SK-N-SH (cell line): ENCODE data around the gene RPE65. TPM values are rescaled to one million over a fixed set of nuclear protein-coding genes. Genes with fewer than 3 reads are reported as not detected.
"Not testable (repeated sequence)": the region's sequence is repeated elsewhere in the genome, so short reads cannot be mapped to it uniquely, and the experiment has no call there.

ENCODE experiments used
- CTCF ChIA-PET: fragments of 300-600, 350-600 bp; formaldehyde crosslinking; extraction: SDS; loops from one replicate; lab custom pipeline; 2021; lab: Yijun Ruan, JAX
- POLR2A ChIA-PET: fragments of 350-600 bp; sonication (Branson Sonifier 250); formaldehyde crosslinking; extraction: SDS; loops from one replicate; lab custom pipeline; 2020; ENCODE audit warnings: antibody characterized with exemption, inconsistent platforms; lab: Yijun Ruan, JAX
- DNase-seq: peaks from one replicate; pipeline ENCODE4 v3.0.0; 2012
- H2AFZ ChIP-seq: fragments of 200-600 bp; sonication (generic); 2 replicates; pipeline ENCODE4 v1.8.1; 2016; ENCODE audit warnings: antibody characterized with exemption, mild to moderate bottlenecking, low read depth
- H3F3A ChIP-seq: fragments of 200-600 bp; sonication (generic); replicated peaks from 2 replicates; pipeline ENCODE3; 2016; ENCODE audit warnings: antibody characterized with exemption, mild to moderate bottlenecking; ENCODE audit not compliant: insufficient read depth
- H3K27ac ChIP-seq, 2 experiments: fragments of 200-500 bp in 1 of 2; fragments of 200-600 bp in 1 of 2; sonication (Bioruptor generic) in 1 of 2; sonication (generic), shearing (Covaris generic) in 1 of 2; 2 replicates each; pipeline versions ENCODE4 v1.5.1 to v1.6.1; 2014 to 2016; ENCODE audit warnings: low read depth in 2 of 2, inconsistent platforms in 1 of 2, low read length in 1 of 2, mild to moderate bottlenecking in 1 of 2, mixed read lengths in 1 of 2
- H3K27me3 ChIP-seq: fragments of 200-600 bp; sonication (generic), shearing (Covaris generic); 2 replicates; pipeline ENCODE4 v1.6.1; 2016; ENCODE audit warnings: mixed run types; ENCODE audit not compliant: insufficient read depth
- H3K36me3 ChIP-seq, 2 experiments: fragments of 200-500 bp in 1 of 2; fragments of 200-600 bp in 1 of 2; sonication (Bioruptor generic) in 1 of 2; sonication (generic) in 1 of 2; replicated peaks in 1 of 2; 2 replicates each; pipeline versions ENCODE3 to v1.5.1; 2014 to 2016; ENCODE audit warnings: low read length in 1 of 2, mild to moderate bottlenecking in 1 of 2; ENCODE audit not compliant: insufficient read depth in 2 of 2, control insufficient read depth in 1 of 2
- H3K4me1 ChIP-seq, 2 experiments: fragments of 200-500 bp in 1 of 2; fragments of 200-600 bp in 1 of 2; sonication (Bioruptor generic) in 1 of 2; sonication (generic), shearing (Covaris generic) in 1 of 2; 2 replicates each; pipeline versions ENCODE4 v1.5.1 to v1.6.1; 2014 to 2016; ENCODE audit warnings: low read depth in 1 of 2, low read length in 1 of 2, mixed run types in 1 of 2; ENCODE audit not compliant: insufficient read depth in 2 of 2, control insufficient read depth in 1 of 2
- H3K4me2 ChIP-seq: fragments of 200-600 bp; sonication (generic), shearing (Covaris generic); 2 replicates; pipeline ENCODE4 v1.6.1; 2017; ENCODE audit warnings: mixed run types
- H3K4me3 ChIP-seq, 2 experiments: fragments of 200-500 bp in 1 of 2; fragments of 200-600 bp in 1 of 2; sonication (Bioruptor generic) in 1 of 2; sonication (generic), shearing (Covaris generic) in 1 of 2; 2 replicates each; pipeline versions ENCODE4 v1.5.1 to v1.8.1; 2014 to 2016; ENCODE audit warnings: low read depth in 2 of 2, inconsistent platforms in 1 of 2, low read length in 1 of 2, mild to moderate bottlenecking in 1 of 2, mixed read lengths in 1 of 2, moderate library complexity in 1 of 2
- H3K79me2 ChIP-seq: fragments of 200-600 bp; sonication (generic); 2 replicates; pipeline ENCODE4 v1.8.1; 2017; ENCODE audit warnings: mild to moderate bottlenecking; ENCODE audit not compliant: insufficient read depth
- H3K9ac ChIP-seq: fragments of 200-600 bp; sonication (generic); 2 replicates; pipeline ENCODE4 v1.6.1; 2017; ENCODE audit warnings: mixed run types
- H3K9me2 ChIP-seq: fragments of 200-600 bp; sonication (generic); 2 replicates; pipeline ENCODE4 v1.6.1; 2017; ENCODE audit warnings: mixed run types
- H3K9me3 ChIP-seq: fragments of 200-600 bp; sonication (generic); 2 replicates; pipeline ENCODE4 v1.6.1; 2017; ENCODE audit warnings: mixed run types, mild to moderate bottlenecking, moderate library complexity
- H4K20me1 ChIP-seq: fragments of 200-600 bp; sonication (generic); 2 replicates; pipeline ENCODE4 v1.6.1; 2017; ENCODE audit warnings: mild to moderate bottlenecking, mixed run types; ENCODE audit not compliant: insufficient read depth
- ELF1 ChIP-seq: IDR thresholded peaks from 2 replicates; pipeline ENCODE4 v1.4.0; 2012
- FOXJ3 ChIP-seq: sonication (generic); formaldehyde crosslinking; IDR thresholded peaks from 2 replicates; pipeline ENCODE4 v1.5.1; 2020; ENCODE audit warnings: mild to moderate bottlenecking, missing genetic modification reagents
- FOXM1 ChIP-seq: IDR thresholded peaks from 2 replicates; pipeline ENCODE4 v1.4.0; 2012; ENCODE audit warnings: low read depth, mild to moderate bottlenecking
- GABPA ChIP-seq: IDR thresholded peaks from 2 replicates; pipeline ENCODE4 v1.4.0; 2012; ENCODE audit warnings: low read depth, mild to moderate bottlenecking
- GATA2 ChIP-seq: sonication (generic); formaldehyde crosslinking; IDR thresholded peaks from 2 replicates; pipeline ENCODE4 v1.5.0; 2020; ENCODE audit warnings: mild to moderate bottlenecking, missing genetic modification reagents
- JUND ChIP-seq: IDR thresholded peaks from 2 replicates; pipeline ENCODE4 v1.4.0; 2012
- MXI1 ChIP-seq: IDR thresholded peaks from 2 replicates; pipeline ENCODE4 v1.6.1; 2012; ENCODE audit warnings: mild to moderate bottlenecking, low read depth, low read length, improper control_type of control experiment
- NRF1 ChIP-seq: IDR thresholded peaks from 2 replicates; pipeline ENCODE4 v1.6.1; 2012; ENCODE audit warnings: low read depth, mild to moderate bottlenecking, low read length
- POLR2AphosphoS5 ChIP-seq: IDR thresholded peaks from 2 replicates; pipeline ENCODE4 v1.6.1; 2012; ENCODE audit warnings: low read depth, low read length
- RXRA ChIP-seq: IDR thresholded peaks from 2 replicates; pipeline ENCODE4 v1.4.0; 2012; ENCODE audit warnings: low read depth, mild to moderate bottlenecking, borderline replicate concordance
- SIN3A ChIP-seq: IDR thresholded peaks from 2 replicates; pipeline ENCODE4 v1.6.1; 2012; ENCODE audit warnings: low read depth, mild to moderate bottlenecking, low read length, moderate library complexity, borderline replicate concordance
- SMC3 ChIP-seq: IDR thresholded peaks from 2 replicates; pipeline ENCODE4 v1.6.1; 2012; ENCODE audit warnings: low read depth, low read length, improper control_type of control experiment
- TCF12 ChIP-seq: IDR thresholded peaks from 2 replicates; pipeline ENCODE4 v1.4.0; 2012
- WGBS: methylation state at CpG from one replicate; pipeline ENCODE4 v1.1.6; 2017; ENCODE audit warnings: low lambda C conversion rate; 5-methylcytosine and 5-hydroxymethylcytosine counted together
- polyA plus RNA-seq, 3 experiments: library from polyadenylated mRNA; depleted of rRNA; stranded (reverse); fragments of >200 nt; gene quantifications; 2 replicates each; pipeline ENCODE4 v1.2.3, GENCODE V29; 2012
- TF ChIP-seq, protein P1 (sequence below): IDR thresholded peaks from 2 replicates; pipeline ENCODE4 v1.4.0; 2012; ENCODE audit warnings: low read depth
- TF ChIP-seq, protein P2 (sequence below): IDR thresholded peaks from 2 replicates; pipeline ENCODE4 v1.6.1; 2012; ENCODE audit warnings: mild to moderate bottlenecking, low read depth, low read length, moderate library complexity
- TF ChIP-seq, protein P3 (sequence below): fragments of 150-350 bp; IDR thresholded peaks from 2 replicates; pipeline ENCODE4 v1.6.1; 2016; ENCODE audit warnings: mild to moderate bottlenecking, low read depth, low read length

Gene RPE65
- polyA plus RNA-seq, 1 of the 3 experiments (the other 2 are of a cell fraction), result 0.02 TPM

DNA sequence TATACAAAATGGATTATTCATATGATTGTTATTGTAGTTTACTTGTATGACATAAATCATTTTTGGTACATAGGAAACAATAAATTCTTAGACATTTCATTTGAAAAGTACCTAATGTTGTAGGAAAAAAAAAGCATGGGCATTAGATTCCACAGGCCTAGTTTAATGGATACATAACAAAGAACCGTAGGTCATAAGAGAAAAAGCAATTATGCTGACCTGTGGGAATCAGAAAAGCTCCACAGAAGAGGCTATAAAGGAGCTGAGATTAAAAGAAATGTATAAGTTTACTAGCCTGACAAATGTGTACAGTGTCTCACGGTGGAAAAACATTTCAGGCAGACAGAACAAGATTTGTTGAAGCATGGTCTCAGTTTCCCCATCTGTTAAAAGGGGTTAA lies 43.4 kb upstream of the RPE65 start:
- ChIA-PET POLR2A (no interaction called here), CTCF (interaction anchor here (2.0 kb wide), 1 partner anchor 373 kb away, joined by 4 read pairs; no protein-coding TSS in a partner anchor)
- DNase-seq, result no peak
- H2AFZ ChIP-seq, result peak overlapping the region; percentile 78; the same call in 1 of the 2 replicates
- no peaks in the 10 kb centered on the region; the same call in 1 of the 2 replicates for H3K9me3 ChIP-seq
- peak overlapping the region in 1 of 2 experiments; percentile 44; a peak in 1 of 4 replicates for H3K27ac ChIP-seq
- H3K27me3 ChIP-seq, result no peaks in the 10 kb centered on the region
- H4K20me1 ChIP-seq, result no peaks in the 10 kb centered on the region
- H3K4me3 ChIP-seq, result no peak overlapping the region
- no peak overlapping the region for H3K9ac ChIP-seq
- peaks cover 7 to 13% of the 10 kb centered on the region in 2 experiments; a peak in 3 of 4 replicates for H3K4me1 ChIP-seq
- H3F3A ChIP-seq, result peaks cover 4% of the 10 kb centered on the region
- H3K4me2 ChIP-seq, result 0 out of 2 replicates have a peak overlapping the region, but pooled peaks have one; percentile 1
- TF ChIP-seq, protein P1, sequence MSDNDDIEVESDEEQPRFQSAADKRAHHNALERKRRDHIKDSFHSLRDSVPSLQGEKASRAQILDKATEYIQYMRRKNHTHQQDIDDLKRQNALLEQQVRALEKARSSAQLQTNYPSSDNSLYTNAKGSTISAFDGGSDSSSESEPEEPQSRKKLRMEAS, result no peak
- TF ChIP-seq POLR2AphosphoS5, result no peak
- TF ChIP-seq MXI1, result no peak
- TF ChIP-seq TCF12, result no peak
- TF ChIP-seq, protein P2, sequence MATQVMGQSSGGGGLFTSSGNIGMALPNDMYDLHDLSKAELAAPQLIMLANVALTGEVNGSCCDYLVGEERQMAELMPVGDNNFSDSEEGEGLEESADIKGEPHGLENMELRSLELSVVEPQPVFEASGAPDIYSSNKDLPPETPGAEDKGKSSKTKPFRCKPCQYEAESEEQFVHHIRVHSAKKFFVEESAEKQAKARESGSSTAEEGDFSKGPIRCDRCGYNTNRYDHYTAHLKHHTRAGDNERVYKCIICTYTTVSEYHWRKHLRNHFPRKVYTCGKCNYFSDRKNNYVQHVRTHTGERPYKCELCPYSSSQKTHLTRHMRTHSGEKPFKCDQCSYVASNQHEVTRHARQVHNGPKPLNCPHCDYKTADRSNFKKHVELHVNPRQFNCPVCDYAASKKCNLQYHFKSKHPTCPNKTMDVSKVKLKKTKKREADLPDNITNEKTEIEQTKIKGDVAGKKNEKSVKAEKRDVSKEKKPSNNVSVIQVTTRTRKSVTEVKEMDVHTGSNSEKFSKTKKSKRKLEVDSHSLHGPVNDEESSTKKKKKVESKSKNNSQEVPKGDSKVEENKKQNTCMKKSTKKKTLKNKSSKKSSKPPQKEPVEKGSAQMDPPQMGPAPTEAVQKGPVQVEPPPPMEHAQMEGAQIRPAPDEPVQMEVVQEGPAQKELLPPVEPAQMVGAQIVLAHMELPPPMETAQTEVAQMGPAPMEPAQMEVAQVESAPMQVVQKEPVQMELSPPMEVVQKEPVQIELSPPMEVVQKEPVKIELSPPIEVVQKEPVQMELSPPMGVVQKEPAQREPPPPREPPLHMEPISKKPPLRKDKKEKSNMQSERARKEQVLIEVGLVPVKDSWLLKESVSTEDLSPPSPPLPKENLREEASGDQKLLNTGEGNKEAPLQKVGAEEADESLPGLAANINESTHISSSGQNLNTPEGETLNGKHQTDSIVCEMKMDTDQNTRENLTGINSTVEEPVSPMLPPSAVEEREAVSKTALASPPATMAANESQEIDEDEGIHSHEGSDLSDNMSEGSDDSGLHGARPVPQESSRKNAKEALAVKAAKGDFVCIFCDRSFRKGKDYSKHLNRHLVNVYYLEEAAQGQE, result no peak
- TF ChIP-seq GATA2 (CRISPR knock-in tag), result no peak
- no peak for TF ChIP-seq FOXJ3 (CRISPR knock-in tag)
- TF ChIP-seq RXRA, result no peak
- TF ChIP-seq NRF1, result no peak
- TF ChIP-seq, protein P3, sequence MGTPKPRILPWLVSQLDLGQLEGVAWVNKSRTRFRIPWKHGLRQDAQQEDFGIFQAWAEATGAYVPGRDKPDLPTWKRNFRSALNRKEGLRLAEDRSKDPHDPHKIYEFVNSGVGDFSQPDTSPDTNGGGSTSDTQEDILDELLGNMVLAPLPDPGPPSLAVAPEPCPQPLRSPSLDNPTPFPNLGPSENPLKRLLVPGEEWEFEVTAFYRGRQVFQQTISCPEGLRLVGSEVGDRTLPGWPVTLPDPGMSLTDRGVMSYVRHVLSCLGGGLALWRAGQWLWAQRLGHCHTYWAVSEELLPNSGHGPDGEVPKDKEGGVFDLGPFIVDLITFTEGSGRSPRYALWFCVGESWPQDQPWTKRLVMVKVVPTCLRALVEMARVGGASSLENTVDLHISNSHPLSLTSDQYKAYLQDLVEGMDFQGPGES, result no peak
- TF ChIP-seq SMC3, result no peak
- TF ChIP-seq SIN3A, result no peak
- TF ChIP-seq FOXM1, result no peak
- TF ChIP-seq JUND, result no peak
- TF ChIP-seq ELF1, result no peak
- TF ChIP-seq GABPA, result no peak
- no peaks in the 10 kb centered on the region for H3K9me2 ChIP-seq
- peaks cover 64% of the 10 kb centered on the region for H3K79me2 ChIP-seq
- H3K36me3 ChIP-seq, result peaks cover 5 to 13% of the 10 kb centered on the region in 2 experiments
- WGBS, result 84% methylated on average over 2 of the region's 2 CpGs

GRCh38 chr1:68492255-68492654 lies 42.5 kb upstream of the RPE65 start:
- H3K36me3 ChIP-seq, result peaks cover 13 to 21% of the 10 kb centered on the region in 2 experiments
- CTCF ChIA-PET, result not testable (repeated sequence)
- peak overlapping the region; percentile 78 for H2AFZ ChIP-seq

More at GRCh38 chr1:68492255-68492654, 42.5 kb upstream of the RPE65 start:
- H3K79me2 ChIP-seq, result peaks cover 64% of the 10 kb centered on the region
- H3F3A ChIP-seq, H3K4me3 ChIP-seq, POLR2A ChIA-PET, H3K9me3 ChIP-seq, H3K9ac ChIP-seq, H3K27me3 ChIP-seq, H3K27ac ChIP-seq, H3K4me2 ChIP-seq, H3K9me2 ChIP-seq, H4K20me1 ChIP-seq, DNase-seq: not testable (repeated sequence)
- H3K4me1 ChIP-seq, result peaks cover 7 to 13% of the 10 kb centered on the region in 2 experiments; a peak in 3 of 4 replicates
- 96% methylated on average over 6 of the region's 6 CpGs for WGBS
